NCI-H1436 (cell line): Measurements from ENCODE around the gene NHLRC1.

Experiments
- DNase-seq: peaks from one replicate; lab custom pipeline; 2025; lab: John Stamatoyannopoulos, UW

The NHLRC1 gene

DNA sequence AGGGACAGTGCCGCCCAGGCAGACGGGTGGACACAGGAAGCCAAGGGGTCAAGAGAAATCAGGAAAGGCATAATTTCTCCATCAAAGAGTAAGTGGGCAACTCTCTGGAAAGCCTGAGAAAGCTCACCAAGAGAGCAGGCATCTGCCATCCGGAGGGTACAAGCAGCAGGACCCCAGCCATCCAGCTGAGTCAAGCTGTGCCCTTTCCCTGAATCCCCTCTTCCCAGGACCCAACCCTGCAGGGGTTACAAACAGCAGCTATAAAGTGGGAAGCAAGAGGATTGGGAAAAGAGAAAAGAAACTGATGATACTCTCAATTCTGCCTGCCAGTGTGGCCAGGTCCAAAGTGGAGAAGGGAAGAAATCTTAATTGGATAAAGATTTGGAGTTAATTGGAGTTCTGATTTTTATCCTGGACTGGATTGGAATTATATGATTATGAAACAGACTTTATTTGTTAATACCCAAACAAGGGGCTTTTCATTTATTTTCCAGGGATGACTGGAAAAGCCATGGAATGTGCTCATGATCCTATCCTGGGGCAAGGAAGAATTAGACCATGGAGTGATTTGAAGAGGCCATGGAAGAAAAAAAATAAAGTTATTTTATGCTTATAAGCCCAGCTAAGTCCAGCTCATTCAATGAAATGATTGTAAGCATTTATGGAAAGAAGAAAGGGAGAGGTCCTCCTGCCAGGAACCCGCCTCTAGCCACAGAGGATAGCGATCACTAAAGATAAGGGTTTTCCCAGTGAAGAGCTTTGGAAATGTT, 34.9 kb downstream of the NHLRC1 start:
- DNase-seq = no peak

DNA sequence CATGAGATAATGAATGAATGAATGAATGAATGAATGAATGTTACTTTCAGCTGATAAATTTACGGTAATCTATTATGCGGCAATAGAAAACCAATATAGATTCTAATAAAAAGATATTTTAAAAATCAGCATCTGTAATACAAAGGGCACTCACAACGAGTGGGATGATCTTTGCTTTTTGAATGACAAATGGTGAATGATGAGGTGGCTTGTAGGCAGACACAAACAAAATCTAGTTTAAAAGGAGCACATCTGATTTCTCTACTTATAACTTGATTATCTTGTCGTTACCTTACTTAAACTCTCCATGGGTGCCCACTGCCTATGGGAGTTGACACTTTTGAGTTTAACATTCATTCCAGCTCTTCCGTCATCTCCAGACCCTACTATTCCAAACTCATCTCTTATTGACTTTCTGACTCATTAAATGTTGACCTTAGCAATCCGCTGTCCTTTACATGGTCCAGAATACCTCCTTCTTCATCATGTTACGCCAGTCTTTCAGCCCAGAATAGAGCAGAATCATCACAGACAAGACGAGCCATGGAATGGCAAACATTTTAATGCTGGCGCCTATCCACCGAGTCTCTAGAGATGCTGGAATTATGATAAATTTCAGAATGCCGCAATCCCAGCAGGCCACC, 41.3 kb downstream of the NHLRC1 start:
- DNase-seq = no peak

- no peak for DNase-seq
Measured at GRCh38 chr6:18080544-18080943, 41.9 kb downstream of the NHLRC1 start.

GRCh38 chr6:18078866-18079265, 43.6 kb downstream of the NHLRC1 start:
- no peak for DNase-seq

DNA sequence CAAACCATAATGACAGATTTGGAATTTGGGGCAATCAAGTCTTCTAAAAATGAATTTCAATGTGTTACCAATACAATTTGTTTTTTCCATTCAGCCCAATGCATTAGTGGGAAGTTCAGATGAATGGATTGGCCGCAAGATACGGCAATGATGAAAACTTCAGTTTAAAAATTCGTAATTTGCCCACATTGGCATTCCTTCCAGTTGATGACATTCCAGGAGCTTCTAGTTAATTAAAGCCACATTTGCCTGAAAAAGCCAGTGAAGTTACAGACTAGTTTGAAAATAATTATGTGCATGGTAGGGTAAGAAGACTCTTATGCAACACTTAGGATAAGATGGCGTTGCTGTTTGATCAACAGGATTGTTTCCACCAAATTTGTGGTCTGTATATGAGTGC, 46.2 kb downstream of the NHLRC1 start:
- DNase-seq = no peak

- DNase-seq = no peak
Measured at GRCh38 chr6:18072841-18073240, 49.6 kb downstream of the NHLRC1 start.

- no peak for DNase-seq
Measured at GRCh38 chr6:18070486-18070885, 52.0 kb downstream of the NHLRC1 start.
